Memory B cell (primary cell): ENCODE measurements around the gene PIP5K1A.
A peak's percentile ranks its signal among the peaks of the same experiment; 100 is the strongest.

Experiments used
- ATAC-seq: fragments of 150-1000 bp; cut with Tn5 transposase; 2 replicates; pipeline ENCODE4 v1.10.0; 2021; ENCODE audit warnings: low read depth, mild to moderate bottlenecking, moderate library complexity
- DNase-seq, 2 donors: peaks; one replicate each; pipeline ENCODE4 v3.0.0; 2022; ENCODE audit warnings: low spot score in 2 of 2
- H3K27ac Mint-ChIP-seq: one replicate; pipeline ENCODE4 v1.8.0; 2022; ENCODE audit warnings: mild to moderate bottlenecking, moderate library complexity, mixed read lengths
- H3K27me3 Mint-ChIP-seq: one replicate; pipeline ENCODE4 v1.8.0; 2022; ENCODE audit warnings: mixed read lengths
- H3K36me3 Mint-ChIP-seq: one replicate; pipeline ENCODE4 v1.8.0; 2022; ENCODE audit warnings: mild to moderate bottlenecking, mixed read lengths
- H3K4me1 Mint-ChIP-seq: one replicate; pipeline ENCODE4 v1.8.0; 2022; ENCODE audit warnings: mixed read lengths
- H3K4me3 Mint-ChIP-seq: one replicate; pipeline ENCODE4 v1.8.0; 2022; ENCODE audit warnings: mild to moderate bottlenecking, moderate library complexity, mixed read lengths
- H3K9me3 Mint-ChIP-seq: one replicate; pipeline ENCODE4 v1.8.0; 2022; ENCODE audit warnings: mixed read lengths

Gene PIP5K1A

DNA sequence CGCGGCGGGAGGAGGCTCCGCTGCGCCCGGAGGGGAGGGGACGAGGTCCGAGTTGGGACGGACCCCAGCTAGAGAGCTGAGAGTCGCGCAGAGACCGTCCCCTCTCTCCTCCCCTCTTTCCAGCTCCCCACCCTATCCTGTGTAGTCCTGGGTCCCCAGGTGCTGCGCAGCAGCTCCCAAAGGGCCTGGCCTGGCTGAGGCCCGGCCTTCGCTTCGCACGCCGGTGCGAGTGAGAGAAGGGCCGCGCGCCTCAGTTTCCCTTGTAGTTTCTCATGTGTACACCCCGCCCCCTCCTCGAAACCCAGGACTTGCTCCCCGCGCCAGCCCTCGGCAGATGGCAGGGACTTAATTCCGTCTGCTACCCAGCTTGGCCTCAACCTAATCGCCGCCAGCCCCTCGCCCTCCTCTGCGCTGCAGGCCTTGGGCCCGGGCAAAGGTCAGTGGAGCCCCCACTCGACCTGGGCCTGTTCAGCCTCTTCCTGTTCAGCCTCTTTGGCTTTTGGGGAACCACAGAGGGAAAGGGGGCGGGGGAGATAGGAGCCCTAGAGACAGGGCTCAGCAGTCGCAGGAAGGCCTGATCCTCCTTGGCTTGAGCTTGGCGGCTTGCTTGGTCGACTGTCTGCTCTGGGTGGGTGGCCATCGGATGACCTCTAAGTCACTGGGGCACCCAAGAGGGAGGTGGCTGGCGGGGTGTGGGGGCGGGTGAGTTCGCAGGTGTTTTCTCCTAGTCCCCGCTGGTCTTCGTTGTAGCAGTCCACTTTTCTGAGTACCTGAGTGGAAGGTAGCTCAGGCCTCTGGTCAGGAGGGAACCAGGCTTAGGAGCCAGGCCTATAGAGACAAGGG, 84.8 kb downstream of the PIP5K1A start:
- Mint-ChIP-seq H3K27ac (peak overlapping the region; percentile 95), H3K36me3 (peaks cover 3% of the 10 kb centered on the region), H3K27me3 (no peaks in the 10 kb centered on the region), H3K9me3 (no peaks in the 10 kb centered on the region), H3K4me3 (peak overlapping the region; percentile 93), H3K4me1 (peaks cover 27% of the 10 kb centered on the region)
- DNase-seq (peak in 1 of 2 donors; percentile 23), ATAC-seq (no peak)

DNA sequence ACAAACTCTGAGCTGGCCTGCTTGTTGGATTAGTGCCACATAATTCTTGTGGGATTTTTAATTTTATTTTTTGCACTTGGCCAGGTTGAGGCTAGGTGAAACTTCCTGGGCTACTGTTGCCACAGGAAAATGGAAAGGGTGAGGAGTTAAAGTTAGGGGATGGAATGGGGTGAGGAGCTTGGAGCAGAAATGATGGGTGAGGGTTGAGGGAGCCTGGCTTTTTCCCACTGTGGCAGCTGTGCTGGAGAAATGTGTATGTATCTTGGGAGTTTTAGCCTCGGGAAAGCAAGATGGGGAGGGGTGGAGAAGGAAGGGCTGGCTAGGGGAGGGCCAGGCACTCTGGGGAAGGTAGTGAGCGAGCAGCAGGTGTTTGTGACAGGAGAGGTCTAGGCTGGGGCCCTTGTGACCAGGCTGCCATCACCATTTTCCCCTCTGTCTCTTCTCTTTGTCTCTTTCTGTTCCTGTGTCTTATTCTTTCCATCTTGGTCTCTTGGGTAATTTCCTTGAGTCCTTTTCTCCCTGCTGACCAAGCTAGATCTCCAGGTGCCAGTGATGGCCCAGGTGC, 85.7 kb downstream of the PIP5K1A start:
- Mint-ChIP-seq H3K36me3 (peaks cover 3% of the 10 kb centered on the region), H3K27ac (peak overlapping the region; percentile 95), H3K4me3 (peak overlapping the region; percentile 93), H3K27me3 (no peaks in the 10 kb centered on the region), H3K4me1 (peaks cover 32% of the 10 kb centered on the region), H3K9me3 (no peaks in the 10 kb centered on the region)
- ATAC-seq (no peak), DNase-seq (no peak)

DNA sequence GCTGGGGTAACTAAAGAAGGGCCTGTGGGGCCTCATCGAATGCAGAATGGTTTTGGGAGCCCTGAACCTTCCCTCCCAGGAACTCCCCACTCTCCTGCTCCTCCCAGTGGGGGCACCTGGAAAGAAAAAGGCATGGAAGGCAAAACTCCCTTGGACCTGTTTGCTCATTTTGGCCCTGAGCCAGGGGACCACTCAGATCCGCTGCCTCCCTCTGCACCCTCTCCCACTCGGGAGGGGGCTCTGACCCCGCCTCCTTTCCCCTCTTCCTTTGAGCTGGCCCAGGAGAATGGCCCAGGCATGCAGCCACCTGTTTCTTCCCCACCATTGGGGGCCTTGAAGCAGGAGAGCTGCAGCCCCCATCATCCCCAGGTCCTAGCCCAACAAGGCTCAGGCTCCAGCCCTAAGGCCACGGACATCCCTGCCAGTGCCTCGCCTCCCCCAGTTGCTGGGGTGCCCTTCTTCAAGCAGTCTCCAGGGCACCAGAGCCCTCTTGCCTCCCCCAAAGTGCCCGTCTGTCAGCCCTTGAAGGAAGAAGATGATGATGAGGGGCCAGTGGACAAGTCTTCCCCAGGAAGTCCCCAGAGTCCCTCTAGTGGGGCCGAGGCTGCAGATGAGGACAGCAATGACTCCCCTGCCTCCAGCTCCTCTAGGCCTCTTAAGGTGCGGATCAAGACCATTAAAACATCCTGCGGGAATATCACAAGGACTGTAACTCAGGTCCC, 88.4 kb downstream of the PIP5K1A start:
- no peak for ATAC-seq

DNA sequence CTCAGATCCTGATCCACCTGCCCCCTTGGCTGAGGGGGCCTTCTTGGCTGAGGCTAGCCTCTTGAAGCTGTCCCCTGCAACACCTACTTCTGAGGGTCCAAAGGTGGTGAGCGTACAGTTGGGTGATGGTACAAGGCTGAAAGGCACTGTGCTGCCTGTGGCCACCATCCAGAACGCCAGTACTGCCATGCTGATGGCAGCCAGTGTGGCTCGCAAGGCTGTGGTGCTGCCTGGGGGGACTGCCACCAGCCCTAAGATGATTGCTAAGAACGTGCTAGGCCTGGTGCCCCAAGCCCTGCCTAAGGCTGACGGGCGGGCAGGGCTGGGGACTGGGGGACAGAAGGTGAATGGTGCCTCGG, 89.0 kb downstream of the PIP5K1A start:
- Mint-ChIP-seq H3K4me1 (peaks cover 33% of the 10 kb centered on the region), H3K27me3 (no peaks in the 10 kb centered on the region), H3K27ac (no peak overlapping the region), H3K36me3 (peaks cover 5% of the 10 kb centered on the region), H3K9me3 (no peaks in the 10 kb centered on the region), H3K4me3 (no peak overlapping the region)
- no peak for DNase-seq
- ATAC-seq: no peak

More for the DNA sequence above, 88.4 kb downstream of the PIP5K1A start:
- no peaks in the 10 kb centered on the region for H3K27me3 Mint-ChIP-seq
- peaks cover 5% of the 10 kb centered on the region for H3K36me3 Mint-ChIP-seq
- no peaks in the 10 kb centered on the region for H3K9me3 Mint-ChIP-seq
- DNase-seq: no peak
- H3K4me3 Mint-ChIP-seq: no peak overlapping the region
- H3K27ac Mint-ChIP-seq: no peak overlapping the region
- H3K4me1 Mint-ChIP-seq: peaks cover 33% of the 10 kb centered on the region

DNA sequence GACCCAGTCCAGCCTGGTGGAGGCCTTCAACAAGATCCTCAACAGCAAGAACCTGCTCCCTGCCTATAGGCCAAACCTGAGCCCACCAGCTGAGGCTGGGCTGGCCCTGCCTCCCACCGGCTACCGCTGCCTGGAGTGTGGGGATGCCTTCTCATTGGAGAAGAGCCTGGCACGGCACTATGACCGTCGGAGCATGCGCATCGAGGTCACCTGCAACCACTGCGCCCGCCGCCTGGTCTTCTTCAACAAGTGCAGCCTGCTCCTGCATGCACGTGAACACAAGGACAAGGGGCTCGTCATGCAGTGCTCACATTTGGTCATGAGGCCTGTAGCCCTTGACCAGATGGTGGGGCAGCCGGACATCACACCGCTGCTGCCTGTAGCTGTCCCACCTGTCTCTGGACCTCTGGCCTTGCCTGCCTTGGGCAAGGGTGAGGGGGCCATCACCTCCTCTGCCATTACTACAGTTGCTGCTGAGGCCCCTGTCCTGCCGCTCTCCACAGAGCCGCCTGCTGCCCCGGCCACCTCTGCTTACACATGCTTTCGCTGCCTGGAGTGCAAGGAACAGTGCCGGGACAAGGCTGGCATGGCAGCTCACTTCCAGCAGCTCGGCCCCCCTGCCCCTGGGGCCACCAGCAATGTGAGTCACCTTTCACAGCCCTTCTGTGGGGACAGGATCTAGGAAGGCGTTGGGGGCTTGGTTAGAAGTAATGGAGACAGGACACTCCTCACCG, 89.6 kb downstream of the PIP5K1A start:
- no peak overlapping the region for H3K27ac Mint-ChIP-seq
- H3K4me1 Mint-ChIP-seq: peaks cover 33% of the 10 kb centered on the region
- H3K4me3 Mint-ChIP-seq: no peak overlapping the region
- H3K9me3 Mint-ChIP-seq: no peaks in the 10 kb centered on the region
- H3K27me3 Mint-ChIP-seq: no peaks in the 10 kb centered on the region
- no peak for DNase-seq
- H3K36me3 Mint-ChIP-seq: peaks cover 8% of the 10 kb centered on the region
- ATAC-seq: no peak

DNA sequence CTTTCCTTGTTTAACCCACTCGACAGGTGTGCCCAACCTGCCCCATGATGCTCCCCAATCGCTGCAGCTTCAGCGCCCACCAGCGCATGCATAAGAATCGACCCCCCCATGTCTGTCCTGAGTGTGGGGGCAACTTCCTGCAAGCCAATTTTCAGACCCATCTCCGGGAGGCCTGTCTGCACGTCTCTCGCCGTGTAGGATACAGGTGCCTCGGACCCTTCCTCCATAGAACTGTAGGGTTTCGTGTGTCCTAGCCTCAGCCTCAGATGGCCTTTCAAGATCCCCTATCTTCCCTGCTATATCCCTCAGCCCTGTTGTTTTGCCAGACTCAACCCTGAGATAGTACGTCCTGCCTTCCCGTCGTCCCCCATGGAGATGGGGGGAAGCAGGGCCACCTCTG, 90.2 kb downstream of the PIP5K1A start:
- no peaks in the 10 kb centered on the region for H3K27me3 Mint-ChIP-seq
- no peak overlapping the region for H3K27ac Mint-ChIP-seq
- DNase-seq: no peak
- peaks cover 27% of the 10 kb centered on the region for H3K4me1 Mint-ChIP-seq
- no peak overlapping the region for H3K4me3 Mint-ChIP-seq
- peaks cover 8% of the 10 kb centered on the region for H3K36me3 Mint-ChIP-seq
- H3K9me3 Mint-ChIP-seq: no peaks in the 10 kb centered on the region
- no peak for ATAC-seq

DNA sequence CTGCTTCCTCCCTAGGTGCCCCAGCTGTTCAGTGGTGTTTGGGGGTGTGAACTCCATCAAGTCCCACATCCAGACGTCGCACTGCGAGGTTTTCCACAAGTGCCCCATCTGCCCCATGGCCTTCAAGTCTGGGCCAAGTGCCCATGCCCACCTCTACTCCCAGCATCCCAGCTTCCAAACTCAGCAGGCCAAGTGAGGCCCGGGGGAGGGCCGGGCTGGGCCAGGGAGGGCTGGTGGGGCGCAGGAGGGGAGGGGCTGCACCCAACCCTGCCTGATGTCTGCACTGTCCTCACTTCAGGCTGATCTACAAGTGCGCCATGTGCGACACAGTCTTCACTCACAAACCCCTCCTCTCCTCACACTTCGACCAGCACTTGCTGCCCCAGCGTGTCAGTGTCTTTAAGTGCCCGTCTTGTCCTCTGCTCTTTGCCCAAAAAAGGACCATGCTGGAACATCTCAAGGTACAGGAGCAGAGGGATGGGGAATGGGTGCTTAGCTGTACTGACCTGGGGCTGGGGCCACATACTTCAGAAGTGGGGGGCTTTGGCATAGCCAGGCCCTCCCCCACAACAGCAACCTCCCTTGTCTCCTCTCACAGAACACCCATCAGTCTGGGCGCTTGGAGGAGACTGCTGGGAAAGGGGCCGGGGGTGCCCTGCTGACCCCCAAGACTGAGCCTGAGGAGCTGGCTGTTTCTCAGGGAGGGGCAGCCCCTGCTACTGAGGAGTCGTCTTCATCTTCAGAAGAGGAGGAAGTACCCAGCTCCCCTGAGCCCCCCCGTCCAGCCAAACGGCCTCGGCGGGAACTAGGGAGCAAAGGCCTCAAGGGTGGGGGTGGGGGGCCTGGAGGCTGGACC, 91.0 kb downstream of the PIP5K1A start:
- no peaks in the 10 kb centered on the region for H3K9me3 Mint-ChIP-seq
- ATAC-seq: no peak
- H3K36me3 Mint-ChIP-seq: peaks cover 13% of the 10 kb centered on the region
- peaks cover 19% of the 10 kb centered on the region for H3K4me1 Mint-ChIP-seq
- H3K27ac Mint-ChIP-seq: no peak overlapping the region
- peak in 1 of 2 donors; percentile 13 for DNase-seq
- H3K4me3 Mint-ChIP-seq: no peak overlapping the region
- no peaks in the 10 kb centered on the region for H3K27me3 Mint-ChIP-seq

DNA sequence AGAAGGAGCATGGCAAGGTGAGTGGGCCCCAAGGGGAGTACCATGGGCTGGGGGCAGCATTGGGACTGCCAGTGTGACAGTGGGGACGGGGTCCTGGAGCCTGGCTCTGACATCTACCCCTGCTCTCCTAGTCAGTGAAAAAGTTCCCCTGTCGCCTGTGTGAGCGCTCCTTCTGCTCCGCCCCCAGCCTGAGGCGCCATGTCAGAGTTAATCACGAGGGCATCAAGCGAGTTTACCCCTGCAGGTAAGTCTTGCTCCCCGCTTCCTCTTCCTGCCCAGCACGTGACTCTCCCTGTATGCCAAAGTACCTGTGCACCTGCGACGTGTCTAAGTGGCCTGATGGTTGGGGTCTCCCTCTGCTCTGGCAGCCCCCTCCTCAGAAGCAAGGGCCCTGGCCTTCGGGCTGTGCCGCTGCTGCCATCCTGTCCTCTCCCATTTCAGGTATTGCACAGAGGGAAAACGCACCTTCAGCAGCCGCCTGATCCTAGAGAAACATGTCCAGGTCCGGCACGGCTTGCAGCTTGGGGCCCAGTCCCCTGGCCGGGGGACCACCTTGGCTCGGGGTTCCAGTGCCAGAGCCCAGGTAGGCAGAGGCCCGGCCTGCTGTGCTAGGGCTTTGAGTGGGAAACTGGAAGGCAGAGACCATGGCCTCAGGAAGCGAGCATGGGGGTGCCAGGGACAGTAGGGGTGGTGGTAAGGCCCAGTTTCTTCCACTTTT, 91.8 kb downstream of the PIP5K1A start:
- H3K36me3 Mint-ChIP-seq: peaks cover 14% of the 10 kb centered on the region
- no peaks in the 10 kb centered on the region for H3K9me3 Mint-ChIP-seq
- no peaks in the 10 kb centered on the region for H3K27me3 Mint-ChIP-seq
- DNase-seq (no peak), ATAC-seq (no peak)
- H3K27ac Mint-ChIP-seq: peak overlapping the region; percentile 53
- H3K4me1 Mint-ChIP-seq: peaks cover 16% of the 10 kb centered on the region
- H3K4me3 Mint-ChIP-seq: no peak overlapping the region

DNA sequence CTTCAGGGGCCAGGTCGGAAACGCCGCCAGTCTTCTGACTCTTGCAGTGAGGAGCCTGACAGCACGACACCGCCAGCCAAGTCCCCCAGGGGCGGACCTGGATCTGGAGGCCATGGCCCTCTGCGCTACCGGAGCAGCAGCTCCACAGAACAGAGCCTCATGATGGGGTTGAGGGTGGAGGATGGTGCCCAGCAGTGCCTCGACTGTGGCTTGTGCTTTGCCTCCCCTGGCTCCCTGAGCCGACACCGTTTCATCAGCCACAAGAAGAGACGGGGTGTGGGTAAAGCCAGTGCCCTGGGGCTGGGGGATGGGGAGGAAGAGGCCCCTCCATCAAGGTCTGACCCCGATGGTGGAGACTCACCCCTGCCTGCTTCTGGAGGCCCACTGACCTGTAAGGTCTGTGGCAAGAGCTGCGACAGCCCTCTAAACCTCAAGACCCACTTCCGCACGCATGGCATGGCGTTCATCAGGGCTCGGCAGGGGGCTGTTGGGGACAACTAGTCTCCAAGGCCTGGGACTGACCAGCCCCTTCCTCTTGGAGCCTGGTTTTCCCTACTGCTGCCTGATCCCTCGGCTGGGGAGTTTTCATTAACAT, 92.5 kb downstream of the PIP5K1A start:
- Mint-ChIP-seq H3K36me3 (peaks cover 17% of the 10 kb centered on the region), H3K4me1 (peaks cover 16% of the 10 kb centered on the region), H3K27ac (peak overlapping the region; percentile 53), H3K9me3 (no peaks in the 10 kb centered on the region), H3K4me3 (no peak overlapping the region), H3K27me3 (no peaks in the 10 kb centered on the region)
- DNase-seq (no peak), ATAC-seq (no peak)

DNA sequence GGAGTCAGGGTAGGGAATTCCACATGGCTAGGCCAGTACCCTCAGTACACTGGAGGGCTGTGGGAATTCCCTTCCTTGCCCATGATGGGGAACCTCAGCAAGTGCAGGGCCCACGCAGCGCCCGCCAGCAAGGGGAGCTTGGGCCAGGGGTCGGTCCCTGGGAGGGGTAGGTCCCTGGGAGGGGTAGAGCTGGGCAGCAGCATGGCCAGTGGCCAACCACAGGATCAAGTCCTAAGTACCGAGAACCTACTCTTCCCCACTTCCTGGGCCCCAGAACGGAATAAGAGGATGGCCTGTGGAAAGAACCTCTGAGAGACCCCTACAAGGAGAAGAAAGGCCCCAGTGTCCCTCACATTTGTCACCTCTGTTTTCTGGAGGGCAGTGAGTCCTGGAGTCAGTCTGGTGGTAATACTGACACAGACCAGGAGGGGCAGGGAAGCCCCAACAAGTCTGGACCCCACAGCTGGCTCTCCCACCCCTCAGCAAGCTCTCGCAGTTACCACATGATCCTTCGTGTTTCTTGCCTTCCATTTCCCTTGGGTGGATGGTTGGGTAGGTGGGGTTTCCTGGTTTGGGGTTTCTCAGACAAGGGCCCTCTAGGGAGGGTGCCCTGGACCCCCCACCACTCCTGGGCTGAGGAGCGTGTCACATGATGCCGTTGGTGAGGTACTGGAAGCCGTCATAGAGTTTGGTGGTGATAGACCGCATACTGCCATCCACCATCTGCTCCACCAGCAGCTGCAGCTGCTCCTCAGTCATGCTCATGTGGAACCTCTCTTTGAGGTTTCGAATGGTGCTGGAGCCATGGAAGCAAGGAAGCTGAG, 94.1 kb downstream of the PIP5K1A start:
- peaks cover 17% of the 10 kb centered on the region for H3K36me3 Mint-ChIP-seq
- H3K4me3 Mint-ChIP-seq: no peak overlapping the region
- no peaks in the 10 kb centered on the region for H3K27me3 Mint-ChIP-seq
- peak overlapping the region; percentile 84 for H3K27ac Mint-ChIP-seq
- ATAC-seq (peak; percentile 56), DNase-seq (no peak)
- H3K4me1 Mint-ChIP-seq: peaks cover 11% of the 10 kb centered on the region
- H3K9me3 Mint-ChIP-seq: no peaks in the 10 kb centered on the region

DNA sequence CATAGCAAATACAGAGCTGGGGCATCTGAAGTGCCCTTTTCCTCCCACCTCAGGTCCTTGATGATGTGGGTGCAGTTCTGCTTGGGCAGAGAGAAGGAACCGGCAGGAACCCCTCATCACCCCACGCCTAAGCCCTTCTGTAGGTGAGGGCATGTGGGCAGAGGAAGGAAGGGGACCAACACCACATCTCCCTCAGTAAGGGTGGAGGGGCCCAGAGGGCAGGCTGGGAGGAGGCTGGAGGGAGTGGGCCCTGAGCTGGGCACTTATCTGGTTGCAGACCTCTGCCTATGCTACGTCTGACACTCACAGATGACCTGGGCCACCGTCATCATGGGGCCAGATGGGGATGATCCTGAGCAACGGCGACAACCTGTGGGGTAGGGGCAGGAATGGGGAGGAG, 94.7 kb downstream of the PIP5K1A start:
- Mint-ChIP-seq H3K27me3 (no peaks in the 10 kb centered on the region), H3K4me1 (peaks cover 11% of the 10 kb centered on the region), H3K36me3 (peaks cover 18% of the 10 kb centered on the region), H3K9me3 (no peaks in the 10 kb centered on the region), H3K27ac (peak overlapping the region; percentile 84), H3K4me3 (no peak overlapping the region)
- ATAC-seq (no peak), DNase-seq (no peak)
